ENCODE data around the gene FAM43B. TPM values are rescaled to one million over a fixed set of nuclear protein-coding genes. Genes with fewer than 3 reads are reported as not detected.
A peak's percentile ranks its signal among the peaks of the same experiment; 100 is the strongest.

FAM43B gene
- total RNA-seq, 1 experiment from 2014 or later, result not detected

DNA sequence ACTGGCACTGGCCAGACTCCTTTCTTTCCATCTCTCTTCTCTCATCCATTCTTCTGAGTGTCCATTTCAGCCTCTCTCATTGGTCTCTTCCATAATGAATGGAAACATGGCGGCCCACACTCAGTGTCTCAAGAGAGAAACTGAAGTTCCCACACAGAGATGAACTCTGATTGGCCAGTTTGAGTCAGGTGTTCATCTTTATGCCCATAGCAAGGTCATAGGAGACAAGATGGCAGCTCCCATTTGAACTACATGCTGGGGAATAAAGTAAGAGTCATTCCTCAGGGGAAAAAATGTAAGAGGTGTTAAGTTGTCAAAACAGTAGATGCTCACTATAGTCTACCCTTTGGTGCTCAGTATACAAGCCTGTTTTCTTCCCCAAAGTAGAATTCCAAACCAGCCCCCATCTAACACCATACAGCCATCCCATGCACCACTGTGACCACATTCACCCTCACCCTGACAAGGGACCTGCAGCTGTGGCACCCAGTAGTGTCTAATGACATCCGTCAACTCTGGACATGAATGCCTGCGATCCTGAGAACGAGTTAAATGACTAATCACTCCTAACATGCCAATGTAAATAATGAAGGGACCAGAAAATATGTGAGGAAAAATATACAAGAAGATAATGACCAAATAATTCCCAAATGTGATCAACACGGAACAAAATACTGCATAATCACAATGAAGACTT is 48.9 kb downstream of the FAM43B start:
- peaks cover 44% of the 10 kb centered on the region for H3K4me1 Mint-ChIP-seq (ENCODE audit: insufficient read depth, unreplicated experiment)
- BruUV-seq (replicated peaks), result no TSS peak
- H3K4me3 Mint-ChIP-seq (ENCODE audit: unreplicated experiment), result no peak overlapping the region
- H3K36me3 Mint-ChIP-seq (ENCODE audit: insufficient read depth, unreplicated experiment), result no peaks in the 10 kb centered on the region
- ChIA-PET POLR2A (interaction anchor here (1.5 to 2.7 kb wide), 2 partner anchors 13 to 33 kb away, joined by 6 to 10 read pairs; partner anchors contain the start of gene PINK1), CTCF (interaction anchor here (0.7 to 1.1 kb wide), 3 partner anchors 13 to 32 kb away, joined by 3 to 4 read pairs (median 3); partner anchors contain the start of genes CDA and PINK1)
- no peaks in the 10 kb centered on the region for H3K27me3 Mint-ChIP-seq (ENCODE audit: insufficient read depth, unreplicated experiment)
- DNase-seq (ENCODE audit: unreplicated experiment), result peak; percentile 62
- TF ChIP-seq, protein P1, sequence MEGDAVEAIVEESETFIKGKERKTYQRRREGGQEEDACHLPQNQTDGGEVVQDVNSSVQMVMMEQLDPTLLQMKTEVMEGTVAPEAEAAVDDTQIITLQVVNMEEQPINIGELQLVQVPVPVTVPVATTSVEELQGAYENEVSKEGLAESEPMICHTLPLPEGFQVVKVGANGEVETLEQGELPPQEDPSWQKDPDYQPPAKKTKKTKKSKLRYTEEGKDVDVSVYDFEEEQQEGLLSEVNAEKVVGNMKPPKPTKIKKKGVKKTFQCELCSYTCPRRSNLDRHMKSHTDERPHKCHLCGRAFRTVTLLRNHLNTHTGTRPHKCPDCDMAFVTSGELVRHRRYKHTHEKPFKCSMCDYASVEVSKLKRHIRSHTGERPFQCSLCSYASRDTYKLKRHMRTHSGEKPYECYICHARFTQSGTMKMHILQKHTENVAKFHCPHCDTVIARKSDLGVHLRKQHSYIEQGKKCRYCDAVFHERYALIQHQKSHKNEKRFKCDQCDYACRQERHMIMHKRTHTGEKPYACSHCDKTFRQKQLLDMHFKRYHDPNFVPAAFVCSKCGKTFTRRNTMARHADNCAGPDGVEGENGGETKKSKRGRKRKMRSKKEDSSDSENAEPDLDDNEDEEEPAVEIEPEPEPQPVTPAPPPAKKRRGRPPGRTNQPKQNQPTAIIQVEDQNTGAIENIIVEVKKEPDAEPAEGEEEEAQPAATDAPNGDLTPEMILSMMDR (IDR thresholded peaks at IDR 0.05; ENCODE audit: unreplicated experiment), result no peak
- intact Hi-C loops (cut with micrococcal nuclease), result no loop called here
- H3K27ac Mint-ChIP-seq (ENCODE audit: low read depth, unreplicated experiment), result peak overlapping the region; percentile 44
- H3K9me3 Mint-ChIP-seq (ENCODE audit: unreplicated experiment), result no peaks in the 10 kb centered on the region

DNA sequence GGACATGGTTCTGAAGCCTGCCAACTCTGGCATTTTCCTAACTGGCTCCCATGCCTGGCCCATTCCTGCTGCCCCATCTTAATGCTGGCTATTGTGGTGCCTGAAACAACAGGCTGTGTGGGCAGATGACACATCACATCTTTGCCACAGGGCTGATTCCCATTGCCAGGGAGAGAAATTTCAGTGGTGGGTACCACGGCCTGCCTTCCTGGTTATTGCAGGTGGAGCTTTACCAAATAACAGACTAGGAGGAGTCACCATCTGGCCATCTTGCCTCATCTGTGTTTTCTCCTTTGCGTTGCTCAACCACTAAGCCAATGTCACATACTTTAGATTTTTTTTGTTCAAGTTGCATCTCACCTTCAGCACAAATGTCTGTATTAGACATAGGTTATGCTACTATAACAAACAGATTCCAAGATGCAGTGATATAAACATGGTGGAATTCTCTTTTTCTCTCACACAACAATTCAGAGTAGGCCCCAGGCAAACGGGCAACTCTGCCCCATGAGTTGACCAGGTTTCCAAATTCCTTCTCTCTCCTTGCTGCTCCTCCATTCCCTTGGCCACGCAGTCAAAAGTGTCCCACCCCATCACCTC is 50.6 kb downstream of the FAM43B start:
- H3K27me3 Mint-ChIP-seq (ENCODE audit: insufficient read depth, unreplicated experiment), result no peaks in the 10 kb centered on the region
- peak overlapping the region; percentile 68 for H3K27ac Mint-ChIP-seq (ENCODE audit: low read depth, unreplicated experiment)
- no TSS peak for BruUV-seq (replicated peaks)
- POLR2A ChIA-PET, result interaction anchor here (0.5 to 2.5 kb wide), 3 partner anchors 11 to 428 kb away, joined by 3 to 12 read pairs (median 8); partner anchors contain the start of gene PINK1
- CTCF ChIA-PET, result interaction anchor here (0.7 kb wide), 1 partner anchor 25 kb away, joined by 3 read pairs; no protein-coding TSS in a partner anchor
- intact Hi-C loops (cut with micrococcal nuclease), result no loop called here
- DNase-seq (ENCODE audit: unreplicated experiment), result peak; percentile 84
- no peak overlapping the region for H3K4me3 Mint-ChIP-seq (ENCODE audit: unreplicated experiment)
- H3K9me3 Mint-ChIP-seq (ENCODE audit: unreplicated experiment), result no peaks in the 10 kb centered on the region
- TF ChIP-seq, protein P1 (IDR thresholded peaks at IDR 0.05; ENCODE audit: unreplicated experiment), result no peak
- H3K36me3 Mint-ChIP-seq (ENCODE audit: insufficient read depth, unreplicated experiment), result no peaks in the 10 kb centered on the region
- peaks cover 44% of the 10 kb centered on the region for H3K4me1 Mint-ChIP-seq (ENCODE audit: insufficient read depth, unreplicated experiment)

GRCh38 chr1:20603504-20604464 is 51.4 kb downstream of the FAM43B start:
- no peaks in the 10 kb centered on the region for H3K9me3 Mint-ChIP-seq (ENCODE audit: unreplicated experiment)
- TF ChIP-seq, protein P1 (IDR thresholded peaks at IDR 0.05; ENCODE audit: unreplicated experiment), result no peak
- H3K4me3 Mint-ChIP-seq (ENCODE audit: unreplicated experiment), result no peak overlapping the region
- peak; percentile 85 for DNase-seq (ENCODE audit: unreplicated experiment)
- H3K36me3 Mint-ChIP-seq (ENCODE audit: insufficient read depth, unreplicated experiment), result no peaks in the 10 kb centered on the region
- H3K4me1 Mint-ChIP-seq (ENCODE audit: insufficient read depth, unreplicated experiment), result peaks cover 44% of the 10 kb centered on the region
- ChIA-PET POLR2A (interaction anchor here (0.5 to 2.5 kb wide), 3 partner anchors 10 to 429 kb away, joined by 3 to 12 read pairs (median 8); partner anchors contain the start of gene PINK1), CTCF (no interaction called here)
- intact Hi-C loops (cut with micrococcal nuclease), result no loop called here
- peak overlapping the region; percentile 68 for H3K27ac Mint-ChIP-seq (ENCODE audit: low read depth, unreplicated experiment)
- no peaks in the 10 kb centered on the region for H3K27me3 Mint-ChIP-seq (ENCODE audit: insufficient read depth, unreplicated experiment)
- BruUV-seq (replicated peaks), result no TSS peak

Other genes with a start within 250 kb of the FAM43B start
- gene CAMK2N1, start 66.4 kb upstream of the FAM43B start, total RNA-seq (2022), result 4.9 and 9.7 TPM in 2 replicates
- 23.4 and 29.9 TPM in 2 replicates for gene MUL1, start 44.4 kb upstream of the FAM43B start, total RNA-seq (2022)
- not detected in 2 replicates for gene CDA, start 36.5 kb downstream of the FAM43B start, total RNA-seq (2022)
- gene PINK1, start 80.9 kb downstream of the FAM43B start, total RNA-seq (2022), result 20.9 and 26.1 TPM in 2 replicates
- gene DDOST, start 108.8 kb downstream of the FAM43B start, total RNA-seq (2022), result 292 and 397 TPM in 2 replicates
- 0.19 and 1.9 TPM in 2 replicates for gene KIF17, start 165.4 kb downstream of the FAM43B start, total RNA-seq (2022)
- gene SH2D5, start 180.1 kb downstream of the FAM43B start, total RNA-seq (2022), result 14.0 and 14.6 TPM in 2 replicates
- gene HP1BP3, start 234.7 kb downstream of the FAM43B start, total RNA-seq (2022), result 245 and 247 TPM in 2 replicates